Measurements from ENCODE around the gene EIPR1. TPM values are rescaled to one million over a fixed set of nuclear protein-coding genes. Genes with fewer than 3 reads are reported as not detected.
A peak's percentile ranks its signal among the peaks of the same experiment; 100 is the strongest.

Gene EIPR1
- total RNA-seq, 2 donors from 2014 or later = 13.5 TPM

DNA sequence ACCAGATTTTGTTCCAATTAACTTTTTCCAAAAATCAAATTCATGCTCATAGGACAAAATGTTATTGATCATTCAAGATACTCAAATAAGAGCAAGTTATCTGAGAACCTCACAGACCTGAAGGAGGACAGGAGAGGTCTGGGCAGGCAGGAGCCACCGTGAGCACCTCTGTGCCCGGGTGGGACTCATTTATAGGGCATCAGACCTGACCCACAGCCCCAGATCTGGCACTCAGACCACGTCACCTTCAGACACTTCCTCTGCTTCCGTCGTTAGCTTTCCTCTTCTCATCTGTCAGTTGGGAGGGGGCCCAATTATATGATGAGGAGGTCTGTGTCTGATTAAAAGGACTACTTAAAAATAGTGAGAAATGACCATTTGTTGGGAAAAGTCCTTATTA lies 169.4 kb downstream of the EIPR1 start:
- intact Hi-C loops (cut with DNase I) = no loop called here
- H3K9me3 ChIP-seq = no peaks in the 10 kb centered on the region
- no peaks in the 10 kb centered on the region for H3K36me3 ChIP-seq (replicated peaks in 1 of 2; ENCODE audit: insufficient read depth in 1 of 2, low read depth in 2 of 2)
- no peak overlapping the region for H3K27ac ChIP-seq
- no peak overlapping the region for H3K4me3 ChIP-seq
- 89 to 93% methylated on average over 5 of the region's 5 CpGs for WGBS, 2 donors
- TF ChIP-seq, protein P1, sequence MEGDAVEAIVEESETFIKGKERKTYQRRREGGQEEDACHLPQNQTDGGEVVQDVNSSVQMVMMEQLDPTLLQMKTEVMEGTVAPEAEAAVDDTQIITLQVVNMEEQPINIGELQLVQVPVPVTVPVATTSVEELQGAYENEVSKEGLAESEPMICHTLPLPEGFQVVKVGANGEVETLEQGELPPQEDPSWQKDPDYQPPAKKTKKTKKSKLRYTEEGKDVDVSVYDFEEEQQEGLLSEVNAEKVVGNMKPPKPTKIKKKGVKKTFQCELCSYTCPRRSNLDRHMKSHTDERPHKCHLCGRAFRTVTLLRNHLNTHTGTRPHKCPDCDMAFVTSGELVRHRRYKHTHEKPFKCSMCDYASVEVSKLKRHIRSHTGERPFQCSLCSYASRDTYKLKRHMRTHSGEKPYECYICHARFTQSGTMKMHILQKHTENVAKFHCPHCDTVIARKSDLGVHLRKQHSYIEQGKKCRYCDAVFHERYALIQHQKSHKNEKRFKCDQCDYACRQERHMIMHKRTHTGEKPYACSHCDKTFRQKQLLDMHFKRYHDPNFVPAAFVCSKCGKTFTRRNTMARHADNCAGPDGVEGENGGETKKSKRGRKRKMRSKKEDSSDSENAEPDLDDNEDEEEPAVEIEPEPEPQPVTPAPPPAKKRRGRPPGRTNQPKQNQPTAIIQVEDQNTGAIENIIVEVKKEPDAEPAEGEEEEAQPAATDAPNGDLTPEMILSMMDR (IDR thresholded peaks at IDR 0.05) = no peak
- TF ChIP-seq POLR2A (IDR thresholded peaks at IDR 0.05) = no peak
- DNase-seq = no peak
- H3K27me3 ChIP-seq = no peaks in the 10 kb centered on the region
- H3K4me1 ChIP-seq = no peaks in the 10 kb centered on the region
- ATAC-seq = no peak

DNA sequence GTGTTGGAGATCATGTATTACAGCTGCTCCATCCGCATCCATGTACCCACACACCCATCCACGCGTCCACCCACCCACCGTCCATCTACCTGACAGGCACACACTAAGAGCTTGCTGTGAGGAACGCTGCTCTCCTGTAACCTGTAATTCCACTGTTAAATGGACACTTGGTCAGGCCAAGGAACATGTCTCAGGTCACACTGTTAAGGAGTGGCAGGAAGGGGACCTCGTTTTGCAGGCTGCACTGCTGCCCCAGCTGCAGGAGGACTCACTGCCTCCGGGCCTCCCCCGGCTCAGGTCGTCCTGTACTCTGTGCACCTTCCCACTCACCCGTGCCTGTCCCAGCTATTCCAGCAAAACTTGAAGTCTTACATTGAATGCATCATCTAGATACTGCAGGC lies 170.5 kb downstream of the EIPR1 start:
- no peaks in the 10 kb centered on the region for H3K4me1 ChIP-seq
- H3K9me3 ChIP-seq = no peaks in the 10 kb centered on the region
- TF ChIP-seq, protein P1 (IDR thresholded peaks at IDR 0.05) = no peak
- TF ChIP-seq POLR2A (IDR thresholded peaks at IDR 0.05) = no peak
- H3K27ac ChIP-seq = no peak overlapping the region
- ATAC-seq = no peak
- 86 to 89% methylated on average over 10 of the region's 10 CpGs for whole genome bisulfite sequencing, 2 donors
- intact Hi-C loops (cut with DNase I) = no loop called here
- no peak overlapping the region for H3K4me3 ChIP-seq
- H3K27me3 ChIP-seq = no peaks in the 10 kb centered on the region
- peak in 1 of 4 donors; percentile 4 for DNase-seq
- no peaks in the 10 kb centered on the region for H3K36me3 ChIP-seq (replicated peaks in 1 of 2; ENCODE audit: insufficient read depth in 1 of 2, low read depth in 2 of 2)

DNA sequence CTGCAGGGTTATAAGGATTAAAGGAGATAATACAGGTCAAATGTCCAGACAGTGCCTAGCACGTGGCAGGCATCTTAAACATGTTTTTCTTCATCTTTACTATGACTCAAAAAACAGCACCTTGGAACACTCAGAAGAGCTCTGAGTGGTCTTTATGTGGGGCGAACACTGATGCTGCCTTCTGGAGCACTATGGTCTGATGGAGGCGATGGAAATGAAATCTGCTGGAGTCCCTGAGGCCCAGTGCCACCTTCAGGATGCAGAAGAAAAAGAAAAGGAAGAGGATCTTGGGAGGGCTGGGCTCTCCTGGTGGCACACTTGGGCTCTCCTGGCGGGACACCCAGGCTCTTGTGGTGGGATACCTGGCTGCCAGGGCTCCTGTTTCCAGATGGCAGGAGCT lies 171.8 kb downstream of the EIPR1 start:
- H3K36me3 ChIP-seq (replicated peaks in 1 of 2; ENCODE audit: insufficient read depth in 1 of 2, low read depth in 2 of 2) = no peaks in the 10 kb centered on the region
- no peak overlapping the region for H3K4me3 ChIP-seq
- TF ChIP-seq, protein P1 (IDR thresholded peaks at IDR 0.05) = no peak
- TF ChIP-seq POLR2A (IDR thresholded peaks at IDR 0.05) = no peak
- DNase-seq (no peak), ATAC-seq (no peak)
- intact Hi-C loops (cut with DNase I) = no loop called here
- no peaks in the 10 kb centered on the region for H3K27me3 ChIP-seq
- H3K27ac ChIP-seq = no peak overlapping the region
- no peaks in the 10 kb centered on the region for H3K4me1 ChIP-seq
- no peaks in the 10 kb centered on the region for H3K9me3 ChIP-seq
- 97 to 99% methylated on average over 4 of the region's 4 CpGs for WGBS, 2 donors

DNA sequence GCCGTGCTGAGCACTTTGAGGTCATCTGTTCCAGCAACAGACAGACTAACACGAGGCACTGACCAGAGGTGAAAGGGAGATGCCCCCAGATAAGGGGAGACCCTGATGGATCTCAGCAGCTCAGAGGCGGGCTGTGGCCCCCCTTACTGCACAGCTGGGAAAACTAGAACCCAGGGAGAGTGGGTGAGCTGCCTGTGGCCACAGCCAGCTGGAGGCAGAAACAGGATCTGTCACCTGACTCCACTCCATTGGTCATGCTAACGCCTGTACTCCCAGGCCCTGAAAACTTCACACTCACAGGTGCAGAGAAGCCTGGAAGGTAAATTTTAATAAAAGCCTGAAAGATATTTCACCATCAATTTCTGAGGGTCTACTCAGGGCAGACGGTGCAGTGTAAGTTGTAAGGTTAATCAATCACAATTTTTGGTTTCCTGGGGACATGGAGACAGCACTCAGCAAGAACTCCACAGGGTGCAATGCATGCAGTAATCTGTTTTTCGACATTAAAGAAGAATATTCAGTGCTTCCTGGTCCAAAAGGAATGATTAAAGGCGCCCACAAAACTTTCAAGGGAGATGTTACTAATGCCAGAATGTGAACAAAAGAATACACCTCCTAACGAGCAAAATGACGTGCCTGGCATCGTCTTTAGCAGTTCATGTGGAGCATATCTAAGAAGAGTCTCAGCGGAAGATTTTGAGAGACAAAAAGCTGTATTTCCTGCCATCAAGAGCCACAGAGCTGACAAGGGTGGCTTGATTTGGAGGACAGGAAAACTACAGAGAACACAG lies 173.4 kb downstream of the EIPR1 start:
- Histone ChIP-seq H3K27me3 (no peaks in the 10 kb centered on the region), H3K36me3 (replicated peaks in 1 of 2; ENCODE audit: insufficient read depth in 1 of 2, low read depth in 2 of 2) (no peaks in the 10 kb centered on the region), H3K4me1 (no peaks in the 10 kb centered on the region), H3K4me3 (no peak overlapping the region), H3K27ac (no peak overlapping the region), H3K9me3 (no peaks in the 10 kb centered on the region)
- ATAC-seq = no peak
- TF ChIP-seq, protein P1 (IDR thresholded peaks at IDR 0.05) = no peak
- no peak for TF ChIP-seq POLR2A (IDR thresholded peaks at IDR 0.05)
- no peak for DNase-seq
- WGBS, 2 donors = 87 to 93% methylated on average over 8 to 11 of the region's 11 CpGs
- intact Hi-C loops (cut with DNase I) = no loop called here

DNA sequence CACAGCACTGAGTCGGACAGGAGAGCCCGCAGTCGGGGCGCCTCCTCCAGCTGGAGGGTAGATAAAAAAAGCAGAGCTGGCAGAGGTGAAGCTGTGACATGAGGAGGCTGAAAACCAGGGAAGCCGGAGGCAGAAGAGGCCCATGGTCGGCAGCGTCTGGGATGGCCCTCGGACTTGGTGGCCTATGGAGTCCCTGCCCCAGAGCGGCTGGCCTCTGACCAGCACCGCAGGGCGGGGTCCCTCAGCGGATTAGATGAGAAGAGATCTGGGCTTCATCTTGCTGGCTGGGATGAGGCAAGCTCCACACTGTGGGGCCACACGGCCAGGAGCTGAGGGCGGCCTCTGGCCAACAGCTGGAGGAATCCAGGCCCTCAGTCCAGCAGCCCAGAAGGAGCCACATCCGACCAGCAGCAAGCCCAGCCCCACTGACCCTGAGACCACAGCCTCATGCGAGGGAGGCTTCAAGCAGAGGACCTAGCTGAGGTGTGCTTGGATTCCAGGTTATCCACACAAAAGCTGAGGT lies 174.1 kb downstream of the EIPR1 start:
- no peak for DNase-seq

More for the DNA sequence above, 174.1 kb downstream of the EIPR1 start:
- TF ChIP-seq, protein P1 (IDR thresholded peaks at IDR 0.05) = no peak
- no peak for TF ChIP-seq POLR2A (IDR thresholded peaks at IDR 0.05)
- H3K4me3 ChIP-seq = no peak overlapping the region
- no peaks in the 10 kb centered on the region for H3K27me3 ChIP-seq
- intact Hi-C loops (cut with DNase I) = no loop called here
- no peak for ATAC-seq
- H3K36me3 ChIP-seq (replicated peaks in 1 of 2; ENCODE audit: insufficient read depth in 1 of 2, low read depth in 2 of 2) = no peaks in the 10 kb centered on the region
- no peaks in the 10 kb centered on the region for H3K4me1 ChIP-seq
- no peaks in the 10 kb centered on the region for H3K9me3 ChIP-seq
- no peak overlapping the region for H3K27ac ChIP-seq
- 96 to 98% methylated on average over 14 to 16 of the region's 16 CpGs for WGBS, 2 donors
